Neuronal stem cell (in vitro differentiated cells): ENCODE results near the gene DEFB119.

Experiments
- DNase-seq: peaks from one replicate; pipeline ENCODE4 v3.0.0-alpha.2; 2013; ENCODE audit warnings: low spot score
- H2AFZ ChIP-seq: one replicate; pipeline ENCODE4 v1.6.1; 2013; ENCODE audit warnings: mild to moderate bottlenecking, low read length, inconsistent platforms
- H2AK5ac ChIP-seq: 2 replicates; pipeline ENCODE4 v1.6.1; 2013; ENCODE audit warnings: low read depth, mild to moderate bottlenecking, inconsistent platforms, low read length, moderate library complexity, mixed read lengths
- H2BK120ac ChIP-seq: 2 replicates; pipeline ENCODE4 v1.6.1; 2013; ENCODE audit warnings: low read depth, mild to moderate bottlenecking, inconsistent platforms, low read length, moderate library complexity, mixed read lengths
- H2BK12ac ChIP-seq: one replicate; pipeline ENCODE4 v1.6.1; 2013; ENCODE audit warnings: low read length, inconsistent platforms
- H2BK15ac ChIP-seq: 2 replicates; pipeline ENCODE4 v1.6.1; 2013; ENCODE audit warnings: mild to moderate bottlenecking, low read length, inconsistent platforms, mixed read lengths
- H2BK5ac ChIP-seq: one replicate; pipeline ENCODE4 v1.6.1; 2013; ENCODE audit warnings: inconsistent platforms, mild to moderate bottlenecking, low read length, moderate library complexity
- H3K14ac ChIP-seq: one replicate; pipeline ENCODE4 v1.6.1; 2013; ENCODE audit warnings: low read length, inconsistent platforms
- H3K18ac ChIP-seq: 2 replicates; pipeline ENCODE4 v1.6.1; 2013; ENCODE audit warnings: low read length, inconsistent platforms
- H3K23ac ChIP-seq: 2 replicates; pipeline ENCODE4 v1.6.1; 2013; ENCODE audit warnings: low read depth, mild to moderate bottlenecking, mixed read lengths, low read length, inconsistent platforms; ENCODE audit not compliant: poor library complexity
- H3K27ac ChIP-seq: replicated peaks from 3 replicates; pipeline ENCODE4 v1.5.1; 2013; ENCODE audit warnings: low read length, inconsistent platforms
- H3K27me3 ChIP-seq, 3 experiments: 2 replicates each; pipeline ENCODE4 v1.6.1; 2013; ENCODE audit warnings: low read length in 3 of 3, mild to moderate bottlenecking in 2 of 3, inconsistent platforms in 1 of 3, low read depth in 1 of 3, mixed read lengths in 1 of 3, moderate library complexity in 1 of 3; ENCODE audit not compliant: control insufficient read depth in 3 of 3, insufficient read depth in 3 of 3
- H3K36me3 ChIP-seq, 2 donors: replicated peaks in 1 of 2; 2 replicates each; pipeline ENCODE4 v1.6.1; 2013; ENCODE audit warnings: low read length in 2 of 2; ENCODE audit not compliant: control insufficient read depth in 2 of 2, insufficient read depth in 2 of 2
- H3K4ac ChIP-seq: 2 replicates; pipeline ENCODE4 v1.6.1; 2013; ENCODE audit warnings: inconsistent platforms, mild to moderate bottlenecking, low read length, moderate library complexity
- H3K4me1 ChIP-seq, 2 donors: 1 replicate in 1 of 2; 2 replicates in 1 of 2; pipeline ENCODE4 v1.6.1; 2013; ENCODE audit warnings: low read length in 2 of 2, low read depth in 1 of 2; ENCODE audit not compliant: control insufficient read depth in 2 of 2, insufficient read depth in 1 of 2
- H3K4me2 ChIP-seq: one replicate; pipeline ENCODE4 v1.6.1; 2013; ENCODE audit warnings: mild to moderate bottlenecking, low read length, inconsistent platforms; ENCODE audit not compliant: insufficient read depth, poor library complexity, severe bottlenecking
- H3K4me3 ChIP-seq, 2 donors: 2 replicates each; pipeline ENCODE4 v1.5.1; 2013; ENCODE audit warnings: low read length in 2 of 2, mild to moderate bottlenecking in 2 of 2, inconsistent platforms in 1 of 2, moderate library complexity in 1 of 2
- H3K79me1 ChIP-seq: one replicate; pipeline ENCODE4 v1.6.1; 2013; ENCODE audit warnings: low read depth, mild to moderate bottlenecking, inconsistent platforms, low read length, moderate library complexity
- H3K9ac ChIP-seq: one replicate; pipeline ENCODE4 v1.6.1; 2013; ENCODE audit warnings: mild to moderate bottlenecking, low read depth, low read length, inconsistent platforms; ENCODE audit not compliant: poor library complexity
- H3K9me3 ChIP-seq, 2 donors: replicated peaks in 1 of 2; 2 replicates each; pipeline versions ENCODE3 to v1.6.1; 2013; ENCODE audit warnings: low read length in 2 of 2, mild to moderate bottlenecking in 2 of 2, inconsistent platforms in 1 of 2, low read depth in 1 of 2, mixed read lengths in 1 of 2, moderate library complexity in 1 of 2; ENCODE audit not compliant: control insufficient read depth in 2 of 2, insufficient read depth in 1 of 2
- H4K8ac ChIP-seq: one replicate; pipeline ENCODE4 v1.6.1; 2013; ENCODE audit warnings: low read depth, mild to moderate bottlenecking, inconsistent platforms, low read length, moderate library complexity
- H4K91ac ChIP-seq: one replicate; pipeline ENCODE4 v1.6.1; 2013; ENCODE audit warnings: low read length, low read depth, mild to moderate bottlenecking, inconsistent platforms; ENCODE audit not compliant: poor library complexity
- WGBS, 2 donors: extraction: QIAGEN DNeasy Blood & Tissue Kit; methylation state at CpG; one replicate each; pipeline ENCODE4 v1.1.7; 2013; ENCODE audit warnings: missing lambda C conversion rate in 2 of 2, mixed read lengths in 1 of 2; ENCODE audit not compliant: insufficient read length in 2 of 2, insufficient replicate concordance in 1 of 2; ENCODE audit errors: extremely low coverage in 2 of 2; 5-methylcytosine and 5-hydroxymethylcytosine counted together

The DEFB119 gene

DNA sequence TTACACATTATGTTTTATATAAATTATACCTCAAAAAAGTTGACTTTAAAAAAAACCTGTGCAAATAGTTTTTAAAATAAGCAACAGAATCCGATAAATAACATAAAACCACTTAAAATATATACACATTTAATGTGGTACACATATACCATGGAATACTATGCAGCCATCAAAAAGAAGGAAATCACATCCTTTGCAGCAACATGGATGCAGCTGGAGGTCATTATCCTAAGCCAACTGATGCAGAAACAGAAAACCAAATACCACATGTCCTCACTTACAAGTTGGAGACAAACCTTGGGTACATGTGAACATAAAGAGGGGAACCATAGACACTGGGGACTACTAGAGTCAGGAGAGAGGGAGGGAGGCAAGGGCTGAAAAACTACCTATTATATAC lies 19.6 kb upstream of the DEFB119 start:
- no peak overlapping the region for H3K14ac ChIP-seq
- no peak overlapping the region for H3K23ac ChIP-seq
- no peak overlapping the region for H3K4me3 ChIP-seq
- H3K4me2 ChIP-seq: no peak overlapping the region
- H3K18ac ChIP-seq: no peak overlapping the region
- no peaks in the 10 kb centered on the region for H3K79me1 ChIP-seq
- peaks cover 0 to 21% of the 10 kb centered on the region in 2 donors for H3K9me3 ChIP-seq
- H3K36me3 ChIP-seq: no peaks in the 10 kb centered on the region
- H2BK12ac ChIP-seq: no peak overlapping the region
- no peak overlapping the region for H2BK15ac ChIP-seq
- no peak overlapping the region for H3K27ac ChIP-seq
- no peak overlapping the region for H2AFZ ChIP-seq
- no peak overlapping the region for H2BK120ac ChIP-seq
- no peak overlapping the region for H3K4ac ChIP-seq
- no peak overlapping the region for H4K8ac ChIP-seq
- no peaks in the 10 kb centered on the region for H3K27me3 ChIP-seq
- no peak overlapping the region for H2AK5ac ChIP-seq
- no peak for DNase-seq
- no peak overlapping the region for H4K91ac ChIP-seq
- no peak overlapping the region for H3K9ac ChIP-seq
- H3K4me1 ChIP-seq: no peaks in the 10 kb centered on the region
- no CpG with 5 or more reads among the region's 1 CpG for WGBS, 2 donors
- no peak overlapping the region for H2BK5ac ChIP-seq

DNA sequence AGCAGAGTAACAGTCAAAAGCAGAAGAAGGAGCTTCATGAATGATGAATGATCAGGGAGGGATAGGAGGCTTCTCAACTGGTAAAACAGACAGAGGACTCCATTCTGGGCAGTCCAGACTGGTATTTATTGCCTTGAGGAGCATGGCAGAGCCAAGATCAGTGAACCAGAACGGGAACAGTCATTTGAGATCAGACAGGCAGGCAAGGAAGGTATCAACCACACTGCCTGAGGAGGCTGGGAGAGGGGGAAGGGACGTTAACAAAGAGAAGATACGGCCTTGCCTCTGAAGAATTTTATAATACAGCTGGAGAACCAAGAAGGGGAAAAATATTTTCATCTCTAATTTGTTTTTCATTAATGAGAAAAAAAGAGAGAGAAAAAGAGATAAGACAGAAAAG lies 15.7 kb upstream of the DEFB119 start, which contains the start of gene DEFB121:
Gene DEFB121 (minus strand): TSS at position 101 of the 400 bp plus-strand sequence. CDS start 63 bp downstream, at position 38.
- H2BK5ac ChIP-seq: no peak within 1 kb of the TSS

DNA sequence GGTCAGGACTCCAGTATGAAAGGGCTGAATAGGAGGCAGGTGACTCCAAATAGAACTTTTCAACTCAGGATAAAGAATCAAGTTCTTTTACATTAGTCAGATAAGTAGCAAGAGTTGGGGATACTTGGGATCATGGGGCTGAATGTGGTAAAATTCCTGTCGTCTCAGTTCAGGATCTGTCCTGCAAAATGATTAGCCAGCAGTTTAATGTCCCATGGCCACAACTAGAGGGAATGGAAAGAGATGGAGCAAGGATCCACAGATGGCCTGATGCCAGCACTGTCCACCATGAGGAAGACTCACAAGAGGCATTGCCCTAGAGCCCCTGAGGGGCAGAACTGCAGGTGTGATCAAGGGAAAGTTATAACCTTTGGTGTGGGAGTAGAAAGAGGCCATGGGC lies 13.5 kb upstream of the DEFB119 start:
- Histone ChIP-seq H4K8ac (no peak overlapping the region), H3K9ac (no peak overlapping the region), H2BK120ac (no peak overlapping the region), H3K4me2 (no peak overlapping the region), H3K36me3 (no peaks in the 10 kb centered on the region), H4K91ac (no peak overlapping the region), H3K79me1 (no peaks in the 10 kb centered on the region), H3K4me1 (no peaks in the 10 kb centered on the region), H3K27me3 (peaks cover 0 to 5% (median 0%) of the 10 kb centered on the region in 3 experiments), H2BK15ac (no peak overlapping the region), H3K27ac (no peak overlapping the region), H2AFZ (no peak overlapping the region), H3K9me3 (peaks cover 0 to 37% of the 10 kb centered on the region in 2 donors), H2BK5ac (no peak overlapping the region), H3K23ac (no peak overlapping the region), H3K18ac (no peak overlapping the region), H3K4me3 (no peak overlapping the region), H2BK12ac (no peak overlapping the region), H3K14ac (no peak overlapping the region), H3K4ac (no peak overlapping the region), H2AK5ac (no peak overlapping the region)
- WGBS, 2 donors: no CpG with 5 or more reads among the region's 1 CpG
- DNase-seq: no peak

More for the DNA sequence above, 15.7 kb upstream of the DEFB119 start, which contains the start of gene DEFB121:
- Histone ChIP-seq H3K23ac (no peak within 1 kb of the TSS), H3K36me3 (no peaks in the 10 kb centered on the region), H3K18ac (no peak within 1 kb of the TSS), H3K4me1 (no peaks in the 10 kb centered on the region), H2AK5ac (no peak within 1 kb of the TSS), H3K27ac (no peak within 1 kb of the TSS), H4K91ac (no peak within 1 kb of the TSS), H3K4ac (no peak within 1 kb of the TSS), H2BK120ac (no peak within 1 kb of the TSS), H3K14ac (no peak within 1 kb of the TSS), H3K9ac (no peak within 1 kb of the TSS), H3K9me3 (peaks cover 0 to 28% of the 10 kb centered on the region in 2 donors), H2BK12ac (no peak within 1 kb of the TSS), H3K27me3 (peaks cover 0 to 5% (median 0%) of the 10 kb centered on the region in 3 experiments), H3K4me3 (no peak within 1 kb of the TSS), H3K79me1 (no peaks in the 10 kb centered on the region), H2BK15ac (no peak within 1 kb of the TSS), H4K8ac (no peak within 1 kb of the TSS), H3K4me2 (no peak within 1 kb of the TSS), H2AFZ (no peak within 1 kb of the TSS)
- no peak for DNase-seq
- no CpG with 5 or more reads among the region's 3 CpGs for WGBS, 2 donors

DNA sequence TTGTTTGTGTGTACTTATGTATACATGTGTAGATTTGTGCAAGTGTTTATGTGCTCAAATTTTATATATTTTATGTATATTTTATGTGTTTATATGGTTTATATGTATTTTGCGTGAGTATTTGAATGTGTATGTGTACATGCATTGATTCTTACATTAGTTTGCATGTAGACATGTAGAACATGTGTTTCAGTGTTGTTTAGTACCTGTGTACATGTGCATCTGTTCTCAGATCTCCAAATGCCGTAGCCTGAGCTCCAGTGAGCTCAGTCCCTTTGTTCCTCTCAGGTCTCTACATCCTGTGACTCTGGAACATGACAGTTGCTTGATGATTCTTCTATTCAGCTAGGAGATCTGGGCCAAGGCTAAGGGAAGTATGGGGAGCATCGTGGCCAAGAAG lies 4.5 kb upstream of the DEFB119 start:
- 92% methylated on average over 1 of the region's 3 CpGs; no CpG with 5 or more reads in 1 of the 2 donors for whole genome bisulfite sequencing, 2 donors
- Histone ChIP-seq H3K23ac (no peak overlapping the region), H3K4ac (no peak overlapping the region), H3K14ac (no peak overlapping the region), H3K4me2 (no peak overlapping the region), H2AFZ (no peak overlapping the region), H3K79me1 (no peaks in the 10 kb centered on the region), H3K27ac (no peak overlapping the region), H3K4me1 (no peaks in the 10 kb centered on the region), H2BK5ac (no peak overlapping the region), H4K8ac (no peak overlapping the region), H3K36me3 (no peaks in the 10 kb centered on the region), H2BK120ac (no peak overlapping the region), H4K91ac (no peak overlapping the region), H2BK15ac (no peak overlapping the region), H3K9me3 (peaks cover 0 to 32% of the 10 kb centered on the region in 2 donors), H3K4me3 (no peak overlapping the region), H3K27me3 (no peaks in the 10 kb centered on the region), H2AK5ac (no peak overlapping the region), H3K18ac (no peak overlapping the region), H2BK12ac (no peak overlapping the region), H3K9ac (no peak overlapping the region)
- no peak for DNase-seq
